GM18499 (cell line): ENCODE data around the gene UCHL3.

Experiments
- ATAC-seq: cut with Tn5 transposase; IDR thresholded peaks from one replicate; pipeline ENCODE4 v1.9.1; 2021; ENCODE audit warnings: moderate number of reproducible peaks; ENCODE audit not compliant: insufficient read depth, unreplicated experiment

UCHL3 gene

DNA sequence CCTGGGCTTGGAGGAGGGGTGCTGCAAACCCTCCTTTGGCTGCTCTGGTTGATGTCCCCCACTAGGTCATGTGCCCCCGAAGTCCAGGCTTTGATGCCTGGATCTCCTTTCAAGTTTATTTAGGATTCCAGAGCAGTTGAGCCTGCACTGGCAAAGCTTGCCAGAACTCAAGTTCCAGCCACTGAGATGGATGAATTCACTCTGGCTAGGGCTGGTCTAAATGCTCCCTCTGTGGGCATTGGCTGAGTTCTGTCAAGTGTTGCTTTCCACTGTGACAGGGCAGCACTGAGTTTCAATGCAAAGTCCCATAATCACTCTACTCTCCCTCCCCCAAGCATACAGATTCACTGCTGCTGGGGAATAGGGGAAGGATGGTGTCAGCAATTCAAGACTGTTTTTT lies 68.7 kb downstream of the UCHL3 start:
- ATAC-seq = no peak

DNA sequence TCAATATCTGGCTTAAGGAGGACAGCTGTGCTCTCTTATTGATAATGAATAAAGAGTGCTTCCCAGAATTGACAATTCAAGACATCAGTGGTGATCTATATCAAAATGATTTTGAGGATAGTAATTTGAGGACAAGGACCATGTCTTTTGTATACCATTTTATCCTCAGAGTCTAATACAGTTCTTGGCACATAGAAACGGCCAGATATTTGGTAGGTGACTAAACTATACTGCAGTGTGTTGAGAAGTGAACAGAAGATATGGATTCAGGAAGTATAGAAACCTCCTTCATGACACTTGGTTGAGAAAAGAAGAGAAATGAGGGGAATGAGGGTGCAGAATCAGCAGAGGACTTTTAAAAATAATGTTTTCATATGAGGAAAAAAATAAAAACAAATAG lies 70.4 kb downstream of the UCHL3 start:
- ATAC-seq = no peak

DNA sequence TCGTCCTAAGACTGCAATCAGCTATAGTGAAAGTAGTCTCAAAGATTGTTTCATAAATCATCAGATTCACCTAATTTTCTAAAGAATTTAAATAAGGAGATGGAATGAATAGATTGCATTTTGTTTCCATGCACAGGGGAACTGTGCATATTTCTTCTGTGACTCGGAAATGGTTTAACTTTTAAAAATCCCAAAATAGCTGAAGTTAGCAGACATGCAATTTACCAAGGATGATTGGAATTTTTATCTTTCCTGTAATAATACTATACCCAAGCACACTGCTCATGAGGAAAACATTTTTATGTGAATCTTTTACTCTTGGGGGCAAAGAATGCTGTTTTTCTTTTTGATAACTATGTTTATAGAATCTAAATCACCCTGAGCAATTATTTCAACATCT lies 71.6 kb downstream of the UCHL3 start:
- ATAC-seq = no peak

DNA sequence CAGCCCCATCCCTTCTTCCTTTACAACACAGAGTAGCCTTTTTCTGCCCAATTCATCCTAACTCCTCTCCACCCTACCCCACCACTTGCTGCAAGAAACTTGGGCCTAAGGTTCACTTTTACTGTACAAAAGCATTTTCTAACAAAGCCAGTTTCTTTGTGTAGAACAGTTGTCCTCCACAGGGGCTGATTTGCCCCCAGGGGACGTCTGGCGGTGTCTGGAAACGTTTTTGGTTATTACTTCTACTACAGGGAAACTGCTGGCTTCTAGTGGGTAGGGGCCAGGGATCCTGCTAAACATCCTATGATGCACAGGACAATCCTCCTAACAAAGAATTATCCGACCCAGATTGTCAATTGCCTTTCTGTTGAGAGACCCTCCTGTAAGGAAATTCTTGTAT lies 79.2 kb downstream of the UCHL3 start:
- ATAC-seq = no peak

DNA sequence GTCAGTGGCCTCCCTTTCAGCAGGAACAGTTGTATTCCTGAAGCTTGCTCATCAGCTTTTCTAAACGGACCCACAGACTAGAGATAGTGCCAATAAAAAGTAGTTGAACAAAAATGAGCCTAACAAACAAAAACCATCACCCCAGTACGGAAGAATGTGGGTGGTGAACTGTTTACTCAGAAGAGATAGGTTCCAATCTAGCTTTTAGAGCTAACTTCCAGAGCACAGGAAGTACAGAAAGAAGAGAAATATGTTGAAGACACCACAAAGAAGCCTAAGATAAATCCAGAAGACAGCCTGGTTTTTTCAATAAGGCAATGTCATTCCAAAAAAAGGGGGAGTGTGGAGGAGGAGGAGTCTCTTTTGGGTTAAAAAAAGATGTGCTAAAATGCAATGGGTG lies 83.7 kb downstream of the UCHL3 start:
- no peak for ATAC-seq

DNA sequence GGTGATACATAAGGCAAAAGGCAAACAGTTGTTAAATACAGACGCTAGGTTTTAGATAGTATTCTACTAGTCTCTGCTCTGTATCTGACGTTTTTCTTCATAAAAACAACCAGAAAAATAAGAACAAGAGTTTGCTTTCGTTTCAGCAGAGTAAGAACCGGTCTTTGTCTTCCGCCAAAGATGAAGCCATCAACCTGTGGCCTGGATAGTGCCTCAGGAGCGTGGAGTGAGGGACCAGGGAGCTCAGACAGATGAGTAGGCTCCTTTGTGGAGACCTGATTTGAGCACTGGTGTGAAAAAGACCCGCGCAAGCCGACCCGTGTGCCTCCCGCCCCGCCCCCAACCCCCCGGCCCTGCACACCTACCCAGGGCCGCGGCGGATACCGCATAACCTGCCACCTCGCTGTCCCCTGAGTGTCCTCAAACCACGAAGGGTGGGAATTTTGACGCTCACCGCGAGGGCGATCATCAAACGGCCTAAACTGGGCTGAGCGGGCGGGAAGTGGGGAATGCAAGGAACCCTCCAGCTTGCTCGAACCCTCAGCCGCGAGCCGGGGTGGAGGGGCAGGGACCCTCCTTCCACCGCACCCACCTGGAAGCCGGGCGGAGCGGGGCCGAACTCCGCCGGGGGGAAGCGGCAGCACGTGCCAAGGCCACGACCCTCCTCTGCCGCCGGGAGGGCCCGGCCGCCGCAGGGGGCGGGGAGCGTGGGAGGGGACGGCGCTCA lies 85.7 kb downstream of the UCHL3 start:
- no peak for ATAC-seq

DNA sequence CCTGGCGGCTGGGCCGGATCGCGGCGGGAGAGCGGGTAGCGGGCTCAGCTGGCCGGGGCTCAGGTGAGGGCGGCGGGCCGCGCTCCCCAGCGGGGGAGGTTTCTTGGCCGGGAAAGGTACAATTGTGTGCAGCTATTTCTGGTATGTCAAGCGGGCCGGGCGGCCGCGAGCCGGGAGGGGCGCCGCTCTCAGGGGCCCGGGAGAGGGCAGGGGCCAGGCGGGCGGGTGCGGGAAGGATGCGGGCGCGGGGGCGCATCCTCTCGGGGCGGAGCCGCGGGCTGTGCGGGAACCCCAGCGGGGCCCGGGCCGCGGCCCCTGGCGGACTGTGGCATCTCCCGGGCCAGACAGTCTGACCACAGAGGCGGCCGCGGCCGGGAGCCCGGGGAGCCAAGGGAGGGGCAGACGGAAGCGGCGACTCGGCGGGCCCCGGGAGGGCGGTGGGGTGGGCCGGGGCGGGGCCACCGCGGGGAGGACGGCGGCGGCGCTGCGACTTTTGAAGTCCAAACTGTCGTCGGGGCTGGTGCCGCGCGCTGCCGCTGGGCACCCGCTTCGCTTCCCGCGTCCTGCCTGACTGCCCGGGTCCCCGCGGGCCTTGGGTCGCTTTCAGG lies 86.3 kb downstream of the UCHL3 start, which contains the start of gene LMO7:
TSS of gene LMO7 (plus strand) at position 503 of the 608 bp plus-strand sequence. CDS start 328 bp downstream, outside the sequence.
- peak; percentile 26 for ATAC-seq

DNA sequence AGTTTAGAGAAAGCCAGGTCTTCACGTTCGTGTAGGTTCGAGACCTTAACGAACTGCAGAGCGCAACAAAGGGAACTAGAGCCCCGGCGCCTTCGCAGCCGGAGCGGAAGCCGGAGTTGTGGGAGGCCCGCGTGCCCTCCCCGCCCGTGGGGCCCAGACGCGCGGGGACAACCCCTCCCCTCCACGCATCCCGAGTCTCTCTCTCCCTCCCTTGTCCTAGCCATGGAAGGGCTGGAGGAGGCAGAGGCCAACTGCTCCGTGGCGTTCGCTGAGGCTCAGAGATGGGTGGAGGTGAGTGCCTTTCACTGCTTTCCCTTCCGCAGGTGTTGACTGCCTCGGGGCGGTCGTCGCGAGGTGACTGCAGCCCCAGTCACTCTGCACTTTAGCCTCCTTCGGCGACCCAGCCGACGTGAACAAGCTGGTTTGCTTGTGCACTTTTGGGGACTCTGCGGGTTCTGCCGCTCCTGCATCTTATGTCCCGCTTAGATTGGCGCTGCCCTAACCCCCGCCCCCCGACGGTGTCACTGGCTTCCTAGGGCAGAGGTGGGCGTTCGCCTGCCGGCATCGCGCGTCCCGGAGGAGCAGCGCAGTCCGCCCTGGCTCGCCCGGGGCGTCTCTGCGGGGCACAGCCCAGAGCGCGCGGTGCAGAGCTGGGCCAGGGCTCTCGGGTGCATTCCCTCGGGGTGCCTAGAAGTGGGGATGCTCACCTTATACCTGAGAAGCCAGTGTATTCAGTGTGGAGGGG lies 87.0 kb downstream of the UCHL3 start:
- ATAC-seq = peak; percentile 42

DNA sequence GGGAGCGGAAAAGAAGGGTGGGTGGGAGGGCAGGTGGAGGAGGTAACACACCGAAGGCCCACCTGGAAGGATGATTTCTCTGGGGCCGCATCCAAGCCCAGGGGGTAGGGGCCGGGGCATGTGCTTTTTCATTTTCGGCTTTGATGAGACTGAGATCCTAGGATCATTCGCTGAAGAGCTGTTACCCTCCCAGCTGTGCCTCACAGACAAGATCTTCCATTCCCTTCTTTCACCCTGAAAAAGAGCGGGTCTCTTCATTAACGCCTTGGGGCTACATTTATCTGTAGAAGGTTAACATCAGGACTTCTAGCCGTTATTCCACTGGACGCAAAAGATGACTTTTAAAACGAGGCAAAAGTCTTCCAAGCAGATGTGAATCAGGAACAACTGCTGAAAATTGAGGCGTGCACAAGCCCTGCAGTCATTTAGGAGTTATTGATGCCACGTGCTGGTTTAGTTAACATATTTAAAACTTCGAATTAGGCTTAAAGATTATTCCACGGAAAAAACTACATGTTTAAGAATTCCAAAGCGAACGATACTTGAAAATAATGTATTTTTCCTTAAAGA lies 87.7 kb downstream of the UCHL3 start:
- no peak for ATAC-seq

DNA sequence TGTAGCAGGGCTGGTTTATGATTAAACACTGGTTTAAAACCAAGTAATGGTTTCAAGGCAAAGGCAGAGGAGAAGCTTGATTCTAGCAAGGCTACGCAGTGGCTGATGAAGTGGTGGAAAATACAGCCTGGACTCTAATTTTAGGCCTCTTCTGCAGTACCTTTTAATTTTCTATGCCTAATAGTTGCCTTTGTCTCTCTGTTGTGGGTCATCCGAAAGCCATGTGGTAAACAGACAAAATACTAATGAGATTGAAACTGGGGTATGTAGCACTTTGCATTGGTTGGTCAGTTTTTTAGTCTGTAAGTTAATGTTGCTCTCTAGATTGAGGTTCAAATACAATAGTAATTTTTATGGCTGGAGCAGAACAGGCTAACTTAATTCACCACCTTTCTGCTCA lies 89.9 kb downstream of the UCHL3 start:
- ATAC-seq = no peak

DNA sequence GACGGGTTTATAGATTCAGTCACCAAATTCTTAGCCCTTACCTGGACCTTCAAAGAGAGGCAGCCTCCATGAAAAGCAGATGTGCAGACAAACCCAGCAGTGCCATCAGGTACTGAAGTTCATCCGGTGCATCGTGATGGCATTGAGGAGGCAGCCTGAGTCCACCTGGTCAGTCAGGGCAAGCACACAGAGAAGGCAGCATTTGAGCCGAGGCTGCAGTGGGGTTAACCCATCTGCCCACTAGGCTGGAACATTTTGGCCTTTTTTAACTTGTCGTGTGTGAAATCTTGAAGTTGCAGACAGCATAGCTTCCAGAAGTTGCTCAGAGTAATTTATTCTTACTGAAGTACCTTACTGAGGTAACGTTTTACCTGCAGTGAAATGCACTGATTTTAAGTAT lies 91.4 kb downstream of the UCHL3 start:
- ATAC-seq = no peak

DNA sequence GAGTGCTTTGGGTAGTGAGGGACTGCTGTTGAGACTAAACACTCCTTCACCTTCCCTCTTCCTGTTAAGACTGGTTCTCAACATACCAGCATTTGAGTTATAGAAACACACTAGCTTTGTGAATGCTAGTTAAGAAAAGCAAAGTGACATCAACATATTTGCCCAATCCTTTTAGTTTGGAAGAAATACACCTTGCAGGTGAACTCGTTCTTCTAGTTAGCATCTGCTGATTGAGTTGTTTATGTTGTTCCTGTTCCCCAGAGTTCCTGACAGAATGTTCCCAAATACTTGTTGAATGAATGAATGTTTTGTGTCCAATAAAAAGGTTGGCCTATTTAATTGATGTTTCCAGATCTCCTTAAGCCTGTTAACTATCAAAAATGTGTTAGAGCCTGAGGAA lies 93.6 kb downstream of the UCHL3 start:
- ATAC-seq = no peak

DNA sequence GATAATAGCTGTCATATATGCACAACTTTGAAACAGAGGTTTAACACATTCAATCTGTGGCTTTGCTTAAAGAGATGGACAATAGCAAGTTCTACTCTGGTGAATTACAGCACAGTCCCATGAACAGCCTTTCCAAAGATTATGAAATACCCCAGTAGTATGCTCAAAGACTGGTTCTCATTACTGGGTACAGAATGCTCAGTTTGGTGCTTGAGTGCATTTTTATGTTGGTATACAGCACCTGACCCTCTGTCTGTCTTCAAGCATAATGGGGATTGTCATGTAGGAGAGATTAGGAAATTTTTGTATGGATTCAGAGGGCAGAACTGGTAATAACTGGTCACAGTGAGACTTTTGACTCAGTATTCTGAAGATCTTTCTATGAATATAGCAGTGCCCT lies 94.1 kb downstream of the UCHL3 start:
- no peak for ATAC-seq

DNA sequence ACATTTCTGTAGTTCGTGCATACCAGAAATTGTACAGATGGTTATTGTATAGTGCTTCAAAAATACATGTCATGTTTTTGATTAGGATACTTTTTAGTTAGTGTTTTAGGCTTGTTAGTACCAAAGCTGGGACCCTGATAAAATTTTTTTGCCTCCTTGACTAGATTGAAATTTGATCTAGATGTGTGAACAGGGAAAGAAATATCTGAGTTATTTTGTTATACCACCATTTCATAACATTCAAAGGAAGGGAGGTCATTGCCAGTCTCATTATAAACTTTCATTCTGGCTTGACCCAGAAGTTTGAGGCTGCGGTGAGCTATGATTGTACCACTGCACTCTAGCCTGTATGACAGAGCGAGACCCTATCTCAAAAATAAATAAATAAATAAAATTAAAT lies 95.5 kb downstream of the UCHL3 start:
- no peak for ATAC-seq

DNA sequence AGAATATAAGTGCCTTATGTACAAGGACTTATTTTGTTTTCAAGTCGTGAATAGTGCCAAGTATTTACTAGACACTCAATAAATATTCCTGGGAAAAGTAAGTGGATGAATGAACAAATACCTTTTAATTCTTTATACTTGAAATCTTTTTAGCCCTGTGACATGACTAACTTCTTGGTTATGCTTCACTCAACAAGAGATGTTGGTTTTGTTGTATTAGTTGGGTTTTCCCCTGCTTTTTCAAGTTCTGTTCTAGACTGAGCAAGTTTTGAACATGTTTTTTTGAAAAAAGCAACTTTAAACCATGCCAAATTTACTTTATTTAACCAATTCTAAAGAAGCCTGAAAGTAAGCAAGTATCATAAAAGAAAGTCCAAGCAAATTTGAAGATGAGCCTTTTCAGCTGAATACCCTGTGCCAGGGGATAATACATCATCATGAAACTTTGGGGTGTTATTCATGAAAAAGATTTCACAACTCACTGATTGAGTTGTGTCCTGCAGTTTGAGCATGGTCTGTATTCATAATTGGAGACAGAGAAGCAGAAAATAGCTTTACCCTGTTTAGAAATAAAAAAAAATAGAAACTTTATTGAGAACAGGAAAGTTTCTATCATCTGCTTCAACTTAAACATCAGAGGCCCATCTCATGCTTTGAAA lies 97.7 kb downstream of the UCHL3 start:
- peak; percentile 71 for ATAC-seq

DNA sequence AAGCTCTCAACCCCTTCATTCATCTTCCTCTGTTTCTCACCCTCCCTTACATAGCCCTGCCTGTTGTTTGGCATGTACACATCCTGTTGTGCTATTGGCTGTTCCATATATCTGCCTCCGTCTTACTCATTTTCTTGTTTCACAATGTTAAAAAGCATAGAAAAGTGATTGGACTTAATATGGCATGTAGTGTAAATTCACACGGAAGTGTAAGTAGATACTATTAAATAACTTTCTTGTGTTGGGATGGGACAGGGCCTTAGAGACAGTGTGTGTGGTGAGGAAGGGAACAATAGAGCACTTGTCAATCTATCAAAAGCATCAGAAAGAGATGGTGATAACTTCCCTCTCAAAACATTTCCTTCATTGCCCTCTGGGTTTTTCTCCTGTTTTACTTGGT lies 98.9 kb downstream of the UCHL3 start:
- ATAC-seq = no peak

DNA sequence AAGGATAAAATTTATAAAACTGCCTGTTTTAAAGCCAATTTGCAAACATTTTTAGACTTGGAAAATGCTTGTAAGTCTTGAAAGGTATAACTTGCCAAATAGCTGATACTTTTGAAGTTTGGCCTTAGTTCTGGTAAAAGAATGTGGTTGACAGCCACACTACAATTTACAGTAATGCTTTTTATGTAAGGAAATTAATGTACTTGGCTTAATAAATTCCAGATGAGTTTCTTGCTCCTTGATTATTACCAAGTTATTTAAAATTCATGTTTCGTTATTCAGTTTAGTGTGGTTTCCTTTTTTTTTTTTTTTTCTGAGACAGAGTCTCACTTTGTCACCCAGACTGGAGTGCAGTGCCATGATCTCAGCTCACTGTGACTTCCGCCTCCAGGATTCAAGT lies 101.4 kb downstream of the UCHL3 start:
- no peak for ATAC-seq

DNA sequence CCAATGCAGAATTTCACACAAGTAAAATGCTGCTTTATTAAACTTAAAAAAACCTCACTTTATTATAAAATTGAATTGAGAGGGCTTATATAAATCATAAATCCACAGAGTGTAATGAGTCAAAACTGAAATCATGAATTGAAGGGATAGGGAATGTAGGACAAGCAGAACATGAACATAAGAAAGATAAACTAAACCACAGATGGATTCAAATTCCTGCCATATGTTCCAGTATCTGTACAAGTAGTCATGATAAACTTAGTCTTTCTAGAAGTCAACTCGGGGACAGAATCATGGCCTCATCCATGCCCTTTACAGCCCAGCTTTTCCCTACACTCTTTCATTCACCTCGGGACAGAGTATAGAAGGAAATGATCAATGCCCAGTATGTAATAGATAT lies 103.1 kb downstream of the UCHL3 start:
- ATAC-seq = no peak
